Activated CD4-positive, alpha-beta T cell treated with anti-CD3 and anti-CD28 coated beads, Interleukin-10, Interleukin-2, amounts not matched to agents 100 ng/mL and 50 ng/mL, durations not matched to agents 16 hours and 8 hours (primary cell): Measurements from ENCODE around the gene TMEM72.
A peak's percentile ranks its signal among the peaks of the same experiment; 100 is the strongest.

Experiments
- DNase-seq: peaks from one replicate; pipeline ENCODE4 v3.0.0-alpha.2; 2020

TMEM72 gene

DNA sequence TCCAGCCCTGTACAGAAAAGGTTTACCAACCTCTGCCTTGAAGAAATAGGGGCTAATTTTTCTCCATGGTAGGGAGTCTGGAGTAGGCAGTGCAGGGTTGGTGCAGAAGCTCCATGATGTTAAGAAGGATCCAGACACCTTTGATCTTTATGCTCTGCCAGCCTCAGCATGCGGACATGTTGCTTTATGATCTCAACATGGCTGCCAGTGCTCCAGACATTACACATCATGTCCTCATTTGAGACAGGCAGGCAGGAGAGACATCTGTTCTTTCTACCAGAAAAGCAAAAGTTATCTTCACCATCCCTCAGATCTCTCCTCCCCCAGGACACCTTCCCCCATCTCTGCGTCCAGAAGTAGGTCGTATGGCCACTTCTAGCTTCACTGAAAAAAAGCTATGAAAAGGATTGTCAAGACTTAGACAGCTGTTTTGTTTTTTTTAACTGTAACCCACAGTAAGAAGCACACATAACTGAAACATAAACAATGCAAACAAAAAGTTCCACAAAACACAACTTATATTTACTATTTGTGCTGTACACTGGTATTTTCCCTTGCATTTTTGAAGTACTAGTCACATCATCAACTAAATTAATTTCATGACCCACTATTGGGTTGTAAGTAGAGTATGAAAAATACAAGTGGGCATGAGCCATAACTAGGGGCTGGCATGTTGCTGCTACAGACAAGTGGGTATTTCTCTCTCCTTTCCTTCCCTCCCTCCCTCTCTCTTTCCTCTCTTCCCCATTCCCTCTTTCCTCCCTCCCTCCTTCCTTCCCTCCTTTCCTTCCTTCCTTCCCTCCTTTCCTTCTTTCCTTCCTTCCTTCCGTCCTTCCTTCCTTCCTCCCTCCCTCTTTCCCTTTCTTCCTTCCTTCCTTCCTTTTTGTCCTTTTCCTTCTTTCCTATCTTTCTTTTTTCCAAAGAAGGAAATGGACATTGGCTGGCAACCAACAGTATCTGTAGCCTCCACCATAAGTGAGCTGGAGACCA, 45.9 kb downstream of the TMEM72 start:
- no peak for DNase-seq

- DNase-seq = no peak
Observed at GRCh38 chr10:44958196-44958897, 47.2 kb downstream of the TMEM72 start.

DNA sequence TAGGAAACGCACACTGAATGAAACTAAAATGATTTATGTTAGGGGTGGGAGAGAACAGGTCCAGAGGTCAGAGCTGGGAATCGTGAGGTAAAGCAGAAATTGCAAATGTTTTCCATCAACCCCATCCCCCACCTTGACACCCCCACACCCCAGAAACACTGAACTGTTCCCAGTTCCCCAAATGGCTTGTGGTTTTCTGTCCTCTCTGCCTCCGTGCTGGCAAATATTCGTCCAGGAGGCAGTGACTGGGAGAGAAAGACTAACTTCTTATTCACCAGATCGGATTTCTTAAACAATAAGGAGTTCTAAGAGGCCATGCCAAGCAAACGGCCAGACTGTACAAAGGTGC, 47.7 kb downstream of the TMEM72 start:
- no peak for DNase-seq

- peak; percentile 95 for DNase-seq
Observed at GRCh38 chr10:44959247-44960087, 48.3 kb downstream of the TMEM72 start, which contains the start of gene RASSF4. RASSF4 (plus strand) TSS chr10:44959802; CDS start chr10:44970203, 10,401 bp downstream.

DNA sequence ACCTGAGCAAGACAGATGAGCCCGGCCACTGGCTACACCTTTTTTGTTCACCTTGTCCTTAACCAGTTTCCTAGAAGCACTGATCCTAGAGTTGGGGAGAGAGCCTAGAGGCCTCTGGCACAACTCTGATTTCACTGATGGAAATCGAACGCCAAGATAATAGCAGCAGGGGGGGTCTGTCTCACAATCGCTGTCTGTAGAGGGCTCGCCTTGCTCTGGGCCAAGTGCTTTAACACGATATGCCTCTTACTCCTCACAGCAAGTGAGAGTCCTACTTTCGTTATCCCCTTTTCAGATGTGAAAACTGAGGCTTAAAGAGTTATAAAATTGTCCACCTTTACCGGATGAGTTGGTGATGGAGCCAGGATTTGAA, 48.9 kb downstream of the TMEM72 start:
- DNase-seq = no peak

GRCh38 chr10:44960482-44961229, 49.5 kb downstream of the TMEM72 start:
- no peak for DNase-seq

GRCh38 chr10:44961230-44961571, 50.1 kb downstream of the TMEM72 start:
- no peak for DNase-seq

DNA sequence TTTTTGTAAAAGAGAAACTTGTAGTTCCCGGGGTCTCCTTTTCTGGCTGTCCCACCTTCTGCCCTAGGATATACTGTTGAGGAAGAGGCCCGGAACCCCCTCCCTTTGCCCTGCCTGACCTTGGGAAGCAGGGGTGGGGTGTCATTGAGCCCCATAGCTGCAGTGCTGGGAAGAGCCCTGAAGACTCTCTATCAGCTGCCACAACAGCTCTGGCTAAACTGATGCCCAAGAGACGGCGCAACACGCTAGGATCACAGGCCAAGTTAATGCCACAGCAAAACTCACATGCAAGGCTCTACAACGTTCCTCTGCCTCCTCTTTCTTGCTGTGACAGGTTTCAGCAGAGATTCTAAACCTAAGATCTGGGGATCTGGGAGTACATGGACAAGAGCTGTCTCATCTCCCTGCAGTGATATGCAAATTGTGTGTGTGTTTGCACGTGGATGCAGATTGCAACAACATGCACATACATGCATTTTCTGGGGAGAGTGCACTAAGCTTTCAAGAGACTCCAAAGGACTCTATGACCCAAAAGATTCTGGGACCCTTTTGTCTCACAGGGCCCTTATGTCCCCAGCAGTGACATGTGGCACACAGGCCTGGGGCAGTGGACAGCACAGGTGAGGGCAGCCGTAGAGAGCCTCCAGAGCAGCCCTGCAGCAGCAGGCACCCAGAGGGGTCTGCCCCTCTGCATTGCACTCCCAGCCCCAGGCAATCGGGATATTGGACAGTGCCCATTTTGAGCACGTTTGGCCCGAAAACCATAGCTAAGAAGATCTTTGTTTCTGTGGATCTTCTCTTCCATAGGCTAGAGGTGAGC, 51.0 kb downstream of the TMEM72 start:
- no peak for DNase-seq

DNA sequence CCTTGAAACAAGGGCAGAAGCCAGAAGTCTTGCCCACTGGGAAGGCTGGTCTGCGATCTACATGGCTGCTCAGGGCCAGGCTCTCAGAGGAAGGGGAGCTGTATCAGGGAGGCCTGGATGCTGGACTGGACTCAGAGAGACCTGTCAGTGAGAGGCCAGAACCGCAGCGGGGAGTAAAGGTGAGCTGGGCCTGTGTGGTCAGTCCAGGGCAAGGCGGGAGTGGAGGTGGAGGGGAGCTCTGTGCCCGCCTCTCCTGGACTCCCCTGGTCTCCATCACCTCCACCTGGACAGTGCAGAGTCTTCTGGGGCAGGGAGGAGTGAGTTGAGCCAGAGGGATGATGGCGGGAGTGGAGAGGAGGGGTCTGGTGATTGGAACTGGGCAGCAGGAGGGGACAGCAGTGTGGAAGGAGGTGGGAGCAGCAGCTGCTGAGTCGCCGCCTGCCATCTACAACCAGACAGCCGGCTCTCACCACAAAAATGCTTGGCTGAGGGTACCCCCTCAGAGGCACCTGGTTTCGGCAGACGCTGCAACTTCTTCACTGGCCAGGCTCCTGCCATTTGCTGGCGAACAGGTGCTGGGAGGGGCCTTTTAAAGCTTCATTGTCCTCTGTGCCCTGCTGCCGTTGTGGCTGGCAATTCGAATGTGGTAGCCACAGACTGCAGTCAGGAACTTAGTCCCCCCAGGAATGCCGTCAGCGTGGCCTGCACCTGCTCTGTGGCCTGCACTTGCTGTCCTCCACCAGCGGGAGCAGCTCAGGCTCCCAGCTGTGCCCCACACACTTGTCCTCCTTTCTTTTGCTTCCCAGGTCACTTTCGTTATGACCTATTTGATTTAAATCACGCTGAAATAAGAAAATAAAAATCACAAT, 52.0 kb downstream of the TMEM72 start:
- DNase-seq = no peak

DNA sequence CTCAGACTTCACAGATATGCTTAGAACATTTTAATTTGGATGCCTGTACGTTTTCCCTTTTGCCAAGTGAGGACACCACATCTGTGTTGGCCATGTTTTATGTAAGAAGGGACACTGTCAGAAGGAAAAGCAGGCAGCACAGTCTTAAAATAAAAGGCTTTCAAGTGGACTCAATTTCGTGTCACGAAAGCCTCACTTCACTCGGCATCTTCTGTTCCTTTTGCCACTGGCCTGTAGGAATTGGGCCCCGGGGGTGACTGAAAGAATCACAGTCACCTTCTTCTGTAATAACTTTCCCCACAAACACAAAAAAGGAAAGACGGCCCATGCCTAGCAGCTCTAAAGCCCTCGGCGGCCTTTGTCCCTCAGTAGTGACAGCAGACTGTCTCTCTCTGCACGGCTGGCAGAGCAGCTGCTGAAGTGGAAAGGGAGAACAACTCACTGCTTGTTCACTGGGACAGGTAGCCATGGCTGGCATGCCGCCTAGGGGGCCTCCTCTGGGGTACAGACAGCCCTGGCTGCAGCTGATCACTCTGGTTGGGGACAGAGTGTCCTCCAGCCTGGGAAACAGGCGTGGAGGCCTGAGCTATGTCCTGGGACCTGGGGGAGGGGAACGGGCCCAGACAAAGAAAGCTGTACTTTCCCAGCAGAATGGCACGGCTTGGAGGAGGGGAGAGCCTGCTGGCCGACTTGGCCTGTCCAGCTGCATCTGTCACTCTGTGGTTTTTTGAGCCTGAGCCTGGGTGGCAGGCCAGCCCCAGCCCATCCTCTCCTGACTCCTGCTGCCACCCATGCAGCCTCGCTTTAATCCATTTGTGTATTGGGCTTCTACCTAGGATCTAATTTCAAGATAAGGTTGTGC, 52.9 kb downstream of the TMEM72 start:
- DNase-seq = no peak

- no peak for DNase-seq
Observed at GRCh38 chr10:44965104-44965503, 54.0 kb downstream of the TMEM72 start.

GRCh38 chr10:44965651-44966097, 54.5 kb downstream of the TMEM72 start:
- DNase-seq = no peak

DNA sequence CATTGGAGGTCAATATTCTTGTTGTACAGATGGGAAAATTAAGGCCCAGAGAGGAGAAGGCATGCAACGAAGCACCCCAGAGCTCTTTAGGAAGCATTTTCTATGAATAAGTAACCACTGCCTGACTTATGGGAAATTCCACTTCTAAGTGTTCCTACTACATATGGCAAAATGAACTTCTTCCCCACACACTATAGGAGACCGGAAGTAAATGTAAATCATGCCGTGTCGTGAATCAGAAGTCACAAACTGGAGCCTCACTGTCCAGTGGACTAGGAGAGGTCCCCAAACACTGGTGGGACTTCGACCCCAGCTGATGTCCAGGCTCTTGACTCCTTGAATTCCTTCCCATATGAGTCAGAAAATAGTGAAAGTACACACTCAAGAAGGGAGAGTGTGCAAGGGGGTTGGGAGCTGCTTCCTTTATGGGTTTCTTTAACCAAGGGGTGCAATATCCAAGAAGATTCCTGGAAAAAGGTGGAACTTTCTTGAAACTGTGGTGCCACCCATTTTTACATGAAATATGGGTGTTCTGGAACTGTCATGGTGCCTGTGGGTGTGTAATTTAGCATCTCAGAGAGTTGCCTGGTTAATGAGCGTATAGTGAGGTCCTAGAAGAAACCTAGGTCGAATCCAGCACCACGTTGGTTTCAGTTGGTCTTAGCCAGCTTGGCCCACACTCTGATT, 55.1 kb downstream of the TMEM72 start:
- DNase-seq = no peak

DNA sequence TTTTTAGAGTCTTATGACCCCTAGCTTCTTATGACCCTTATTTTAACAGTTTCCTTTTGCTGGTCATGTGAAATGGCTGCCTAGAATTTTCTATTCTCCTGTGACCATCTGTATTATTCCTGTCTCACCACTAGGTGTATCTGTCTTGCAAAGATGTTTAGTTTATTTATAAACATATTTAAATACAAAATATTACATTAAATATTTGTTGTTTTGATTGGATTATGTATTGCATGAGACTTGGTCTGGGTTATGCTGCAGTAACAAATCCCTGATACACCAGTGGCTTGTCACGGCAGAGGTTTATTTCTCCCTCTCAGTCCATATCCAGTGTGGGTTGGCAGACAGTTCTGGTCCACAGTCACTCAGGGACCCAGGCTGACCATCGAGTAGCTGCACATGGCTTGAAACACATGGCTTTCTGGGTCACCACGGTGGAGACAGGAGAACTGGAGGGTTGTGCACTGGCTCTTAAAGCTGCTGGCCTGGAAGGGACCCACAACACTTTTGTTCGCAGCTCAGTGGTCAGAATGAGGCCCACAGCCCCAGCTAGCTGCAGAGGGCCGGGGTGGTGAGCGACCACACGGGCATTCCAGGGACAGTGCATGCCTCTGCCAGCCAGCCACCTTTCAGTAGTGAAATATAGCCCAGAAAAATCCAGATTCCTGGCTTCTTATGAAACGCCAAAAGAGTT, 55.8 kb downstream of the TMEM72 start:
- no peak for DNase-seq

- DNase-seq = no peak
Observed at GRCh38 chr10:44967616-44968015, 56.5 kb downstream of the TMEM72 start.

DNA sequence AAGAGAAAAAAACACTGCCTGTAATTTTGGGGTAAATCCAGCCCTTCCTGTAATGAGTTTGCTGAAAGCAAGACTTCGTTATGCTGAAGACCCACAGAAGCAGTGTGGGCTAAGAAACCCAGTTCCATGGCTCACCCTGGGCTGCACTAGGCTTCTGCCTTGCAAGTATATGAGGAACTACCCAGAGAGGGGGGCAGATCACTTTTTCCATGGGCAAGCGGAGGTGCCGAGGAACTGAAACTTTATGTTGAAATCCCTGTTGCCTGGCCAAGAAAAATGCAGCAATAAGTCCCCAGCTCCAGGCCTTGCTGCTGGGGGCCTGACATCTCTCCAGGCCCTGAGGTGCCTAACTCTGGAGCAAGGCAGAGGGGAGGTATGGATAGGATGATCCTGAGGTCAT, 57.0 kb downstream of the TMEM72 start:
- no peak for DNase-seq

GRCh38 chr10:44968500-44969400, 57.6 kb downstream of the TMEM72 start:
- DNase-seq = peak; percentile 16
